ENCODE data around the gene ELP1.

- TF ChIP-seq YY1 (IDR thresholded peaks at IDR 0.05; ENCODE audit: insufficient read depth, insufficient read length) (no peak), ZNF274 (IDR thresholded peaks at IDR 0.05; ENCODE audit: low read depth, low read length) (no peak), SUZ12 (IDR thresholded peaks at IDR 0.05; ENCODE audit: extremely low read depth, insufficient read depth, insufficient read length) (no peak)
These were observed 30.4 kb downstream of the ELP1 start for GRCh38 chr9:108903420-108904103.
